GM19193 (cell line): ENCODE results near the gene IL4R.

Experiments used
- POLR2A ChIP-seq: IDR thresholded peaks from 4 replicates; pipeline ENCODE4 v1.6.1; 2011; ENCODE audit not compliant: insufficient read depth, insufficient read length; ENCODE audit errors: extremely low read depth

Gene IL4R

GRCh38 chr16:27351989-27352388 is 38.2 kb downstream of the IL4R start:
- no peak for TF ChIP-seq POLR2A

- no peak for TF ChIP-seq POLR2A
Observed at GRCh38 chr16:27353853-27354252, 40.1 kb downstream of the IL4R start.

- TF ChIP-seq POLR2A: no peak
Observed at GRCh38 chr16:27355610-27356009, 41.8 kb downstream of the IL4R start.

- TF ChIP-seq POLR2A: no peak
Observed at GRCh38 chr16:27356794-27357193, 43.0 kb downstream of the IL4R start.

GRCh38 chr16:27359051-27359450 is 45.3 kb downstream of the IL4R start:
- TF ChIP-seq POLR2A: no peak

- no peak for TF ChIP-seq POLR2A
Observed at GRCh38 chr16:27359615-27360014, 45.8 kb downstream of the IL4R start.

GRCh38 chr16:27361987-27362386 is 48.2 kb downstream of the IL4R start:
- no peak for TF ChIP-seq POLR2A

GRCh38 chr16:27362570-27363245 is 48.9 kb downstream of the IL4R start:
- TF ChIP-seq POLR2A: no peak

GRCh38 chr16:27363246-27363632 is 49.5 kb downstream of the IL4R start:
- no peak for TF ChIP-seq POLR2A

- TF ChIP-seq POLR2A: no peak
Observed at GRCh38 chr16:27363797-27364196, 50.0 kb downstream of the IL4R start.

- no peak for TF ChIP-seq POLR2A
Observed at GRCh38 chr16:27364493-27365141, 50.8 kb downstream of the IL4R start.

GRCh38 chr16:27365142-27366089 is 51.6 kb downstream of the IL4R start:
- TF ChIP-seq POLR2A: no peak

- no peak for TF ChIP-seq POLR2A
Observed at GRCh38 chr16:27366687-27367460, 53.1 kb downstream of the IL4R start.

GRCh38 chr16:27367461-27368357 is 53.9 kb downstream of the IL4R start:
- peak; percentile 33 for TF ChIP-seq POLR2A
